Measurements from ENCODE around the gene ELFN1.

GRCh38 chr7:1741246-1741645 is 71.2 kb downstream of the ELFN1 start:
- TF ChIP-seq CTCF (IDR thresholded peaks at IDR 0.05; ENCODE audit: insufficient read depth, low read depth, low read length) (no peak), EZH2 (IDR thresholded peaks at IDR 0.05; ENCODE audit: insufficient read depth, low read length) (no peak)

Data from astrocyte (in vitro differentiated cells and primary cell).